Measurements from ENCODE around the gene HACD2.

Gene HACD2

DNA sequence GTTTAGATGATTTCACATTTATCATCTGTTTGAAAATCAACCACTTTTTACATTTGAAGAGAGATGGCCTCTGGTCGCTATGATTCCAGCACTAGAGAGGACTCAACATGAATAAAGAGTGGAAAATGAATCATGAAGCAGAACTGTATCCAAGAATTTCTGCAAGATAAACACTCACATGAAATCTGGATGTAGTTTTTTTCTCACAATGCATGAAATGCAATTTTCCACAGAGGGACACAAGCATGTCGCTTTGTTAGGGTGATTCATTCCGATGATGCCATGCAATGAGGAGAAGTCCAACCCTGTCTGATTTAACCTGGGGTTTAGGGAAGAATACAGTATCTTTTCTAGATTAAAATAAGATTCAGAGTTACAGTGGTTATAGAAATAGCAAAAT lies 85.5 kb downstream of the HACD2 start:
- no peaks in the 10 kb centered on the region for H3K9me3 ChIP-seq (ENCODE audit: severe bottlenecking)
- no peaks in the 10 kb centered on the region for H3K4me1 ChIP-seq (ENCODE audit: insufficient read depth, poor library complexity, severe bottlenecking)
- no peaks in the 10 kb centered on the region for H3K27me3 ChIP-seq (ENCODE audit: insufficient read depth, poor library complexity, severe bottlenecking)
- no peak for DNase-seq (ENCODE audit: low spot score)
- ATAC-seq (ENCODE audit: low read depth), result no peak
- peaks cover 66% of the 10 kb centered on the region for H3K36me3 ChIP-seq (ENCODE audit: low read depth)
- TF ChIP-seq, protein P1, sequence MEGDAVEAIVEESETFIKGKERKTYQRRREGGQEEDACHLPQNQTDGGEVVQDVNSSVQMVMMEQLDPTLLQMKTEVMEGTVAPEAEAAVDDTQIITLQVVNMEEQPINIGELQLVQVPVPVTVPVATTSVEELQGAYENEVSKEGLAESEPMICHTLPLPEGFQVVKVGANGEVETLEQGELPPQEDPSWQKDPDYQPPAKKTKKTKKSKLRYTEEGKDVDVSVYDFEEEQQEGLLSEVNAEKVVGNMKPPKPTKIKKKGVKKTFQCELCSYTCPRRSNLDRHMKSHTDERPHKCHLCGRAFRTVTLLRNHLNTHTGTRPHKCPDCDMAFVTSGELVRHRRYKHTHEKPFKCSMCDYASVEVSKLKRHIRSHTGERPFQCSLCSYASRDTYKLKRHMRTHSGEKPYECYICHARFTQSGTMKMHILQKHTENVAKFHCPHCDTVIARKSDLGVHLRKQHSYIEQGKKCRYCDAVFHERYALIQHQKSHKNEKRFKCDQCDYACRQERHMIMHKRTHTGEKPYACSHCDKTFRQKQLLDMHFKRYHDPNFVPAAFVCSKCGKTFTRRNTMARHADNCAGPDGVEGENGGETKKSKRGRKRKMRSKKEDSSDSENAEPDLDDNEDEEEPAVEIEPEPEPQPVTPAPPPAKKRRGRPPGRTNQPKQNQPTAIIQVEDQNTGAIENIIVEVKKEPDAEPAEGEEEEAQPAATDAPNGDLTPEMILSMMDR (IDR thresholded peaks at IDR 0.05; ENCODE audit: poor library complexity, severe bottlenecking), result no peak
- H3K4me3 ChIP-seq (ENCODE audit: severe bottlenecking), result no peak overlapping the region
- no peak overlapping the region for H3K27ac ChIP-seq (ENCODE audit: poor library complexity, severe bottlenecking)

DNA sequence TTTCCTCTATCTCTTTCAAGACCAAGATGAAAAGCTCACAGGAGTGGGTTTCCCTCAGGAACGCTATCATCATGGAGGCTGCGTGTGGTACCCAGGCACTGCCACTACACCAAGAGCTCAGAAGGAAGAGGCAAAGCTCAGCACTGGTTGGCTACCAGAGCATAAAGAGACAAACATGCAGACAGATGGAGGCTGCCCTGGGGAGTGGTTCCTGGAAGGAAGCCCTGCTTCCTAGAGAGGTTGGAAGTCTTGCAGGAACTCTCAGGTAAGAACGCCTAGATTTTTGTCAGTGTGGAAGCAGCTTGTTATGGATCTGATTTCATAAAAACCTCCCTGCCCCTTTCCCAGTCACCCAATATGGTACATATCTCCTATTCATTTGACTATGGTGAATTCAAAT lies 86.1 kb downstream of the HACD2 start:
- H3K36me3 ChIP-seq (ENCODE audit: low read depth), result peaks cover 71% of the 10 kb centered on the region
- no peak overlapping the region for H3K27ac ChIP-seq (ENCODE audit: poor library complexity, severe bottlenecking)
- H3K27me3 ChIP-seq (ENCODE audit: insufficient read depth, poor library complexity, severe bottlenecking), result no peaks in the 10 kb centered on the region
- ATAC-seq (ENCODE audit: low read depth) (no peak), DNase-seq (ENCODE audit: low spot score) (no peak)
- H3K4me1 ChIP-seq (ENCODE audit: insufficient read depth, poor library complexity, severe bottlenecking), result no peaks in the 10 kb centered on the region
- TF ChIP-seq, protein P1 (IDR thresholded peaks at IDR 0.05; ENCODE audit: poor library complexity, severe bottlenecking), result no peak
- no peaks in the 10 kb centered on the region for H3K9me3 ChIP-seq (ENCODE audit: severe bottlenecking)
- H3K4me3 ChIP-seq (ENCODE audit: severe bottlenecking), result no peak overlapping the region

DNA sequence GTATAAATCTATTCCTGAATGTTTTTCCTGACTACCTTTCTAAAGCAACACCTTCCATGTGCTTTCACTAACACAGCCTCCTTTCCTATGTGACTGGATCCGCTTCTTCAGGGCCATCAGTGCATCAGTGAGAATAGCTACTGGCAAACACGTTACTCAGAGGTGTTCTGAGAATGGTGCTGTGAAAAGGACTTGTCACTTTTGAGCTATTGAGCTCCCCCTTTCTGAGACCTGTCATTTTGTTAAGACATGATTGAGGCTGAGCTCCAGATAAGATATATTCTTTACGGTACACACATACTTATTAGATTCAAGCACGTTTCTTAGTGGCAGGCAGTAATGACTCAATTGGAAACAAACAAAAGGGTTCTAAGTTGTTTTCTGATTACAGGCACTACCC lies 90.9 kb downstream of the HACD2 start:
- ATAC-seq (ENCODE audit: low read depth) (no peak), DNase-seq (ENCODE audit: low spot score) (no peak)
- H3K4me3 ChIP-seq (ENCODE audit: severe bottlenecking), result no peak overlapping the region
- H3K4me1 ChIP-seq (ENCODE audit: insufficient read depth, poor library complexity, severe bottlenecking), result no peaks in the 10 kb centered on the region
- H3K27me3 ChIP-seq (ENCODE audit: insufficient read depth, poor library complexity, severe bottlenecking), result no peaks in the 10 kb centered on the region
- peaks cover 62% of the 10 kb centered on the region for H3K36me3 ChIP-seq (ENCODE audit: low read depth)
- no peak overlapping the region for H3K27ac ChIP-seq (ENCODE audit: poor library complexity, severe bottlenecking)
- no peaks in the 10 kb centered on the region for H3K9me3 ChIP-seq (ENCODE audit: severe bottlenecking)
- TF ChIP-seq, protein P1 (IDR thresholded peaks at IDR 0.05; ENCODE audit: poor library complexity, severe bottlenecking), result no peak

DNA sequence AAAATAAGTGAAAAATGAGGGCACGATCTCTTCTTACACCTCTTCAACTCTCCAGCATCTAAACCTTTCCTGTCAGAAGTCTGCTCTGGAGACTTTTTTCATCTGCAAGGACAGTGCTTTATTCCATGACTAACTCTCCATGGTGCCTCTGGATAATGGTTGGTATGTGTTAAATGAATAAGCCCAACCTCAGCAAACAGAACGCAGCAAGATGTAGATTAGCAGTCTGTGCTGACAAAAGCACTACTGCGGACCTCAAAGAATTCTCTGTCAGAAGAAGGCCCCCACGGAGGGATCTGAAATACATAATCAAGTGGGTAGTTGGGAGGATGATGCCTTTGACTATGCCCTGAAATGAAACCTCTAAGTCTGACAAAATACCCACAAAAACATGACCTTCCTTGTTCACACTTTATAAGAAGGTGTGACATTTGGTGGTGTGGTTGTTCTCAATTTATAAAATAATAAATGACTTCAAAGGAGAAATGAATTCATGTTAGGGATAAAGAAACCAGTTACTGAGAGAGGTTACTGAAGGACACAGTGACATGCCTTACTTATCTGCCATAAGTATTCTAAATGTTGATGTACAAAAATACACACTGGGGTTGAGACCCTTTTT lies 92.8 kb downstream of the HACD2 start:
- Histone ChIP-seq H3K9me3 (ENCODE audit: severe bottlenecking) (no peaks in the 10 kb centered on the region), H3K27me3 (ENCODE audit: insufficient read depth, poor library complexity, severe bottlenecking) (no peaks in the 10 kb centered on the region), H3K27ac (ENCODE audit: poor library complexity, severe bottlenecking) (no peak overlapping the region), H3K36me3 (ENCODE audit: low read depth) (peaks cover 43% of the 10 kb centered on the region), H3K4me3 (ENCODE audit: severe bottlenecking) (no peak overlapping the region), H3K4me1 (ENCODE audit: insufficient read depth, poor library complexity, severe bottlenecking) (no peaks in the 10 kb centered on the region)
- ATAC-seq (ENCODE audit: low read depth) (no peak), DNase-seq (ENCODE audit: low spot score) (no peak)
- TF ChIP-seq, protein P1 (IDR thresholded peaks at IDR 0.05; ENCODE audit: poor library complexity, severe bottlenecking), result no peak

DNA sequence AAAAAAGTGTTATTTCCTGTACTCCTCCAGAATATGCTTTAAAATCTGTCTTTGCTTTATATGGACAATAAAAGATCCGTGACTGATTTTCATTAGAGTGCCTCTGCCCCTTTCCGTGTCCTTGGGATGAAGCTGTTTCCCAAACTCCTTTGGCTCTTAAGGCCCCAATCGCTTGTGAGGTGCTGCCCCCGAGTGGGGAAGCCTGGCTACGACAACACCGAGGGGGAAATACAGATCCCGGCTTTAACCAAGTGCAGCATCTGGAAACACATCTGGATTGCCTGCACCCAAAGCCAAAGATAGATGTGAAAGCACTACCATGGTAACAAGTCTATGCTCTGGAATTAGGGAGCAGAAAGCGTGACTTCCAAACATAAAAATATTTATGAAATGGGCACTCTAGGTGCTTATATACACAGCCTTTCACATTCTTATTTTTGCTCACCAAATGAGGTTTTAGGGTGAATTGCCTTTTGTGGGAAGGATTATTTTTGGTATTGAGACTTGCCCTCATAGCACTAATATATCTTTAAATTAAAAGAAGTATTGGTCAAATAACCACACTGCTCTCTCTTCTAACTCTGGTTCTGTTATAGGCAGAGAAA lies 95.4 kb downstream of the HACD2 start:
- H3K27ac ChIP-seq (ENCODE audit: poor library complexity, severe bottlenecking), result no peak overlapping the region
- peak; percentile 72 for ATAC-seq (ENCODE audit: low read depth)

More for the DNA sequence above, 95.4 kb downstream of the HACD2 start:
- Histone ChIP-seq H3K9me3 (ENCODE audit: severe bottlenecking) (no peaks in the 10 kb centered on the region), H3K27me3 (ENCODE audit: insufficient read depth, poor library complexity, severe bottlenecking) (no peaks in the 10 kb centered on the region), H3K36me3 (ENCODE audit: low read depth) (peaks cover 31% of the 10 kb centered on the region), H3K4me3 (ENCODE audit: severe bottlenecking) (no peak overlapping the region), H3K4me1 (ENCODE audit: insufficient read depth, poor library complexity, severe bottlenecking) (no peaks in the 10 kb centered on the region)
- no peak for DNase-seq (ENCODE audit: low spot score)
- TF ChIP-seq, protein P1 (IDR thresholded peaks at IDR 0.05; ENCODE audit: poor library complexity, severe bottlenecking), result peak; percentile 84

Data from RWPE2 (cell line).